Prostate gland (tissue), 2 donors: ENCODE results near the gene CRADD. TPM values are rescaled to one million over a fixed set of nuclear protein-coding genes. Genes with fewer than 3 reads are reported as not detected.

Experiments used
- DNase-seq: peaks from one replicate; pipeline ENCODE4 v3.0.0-alpha.2; 2019; ENCODE audit warnings: low spot score
- H3K27ac ChIP-seq, 2 donors: fragments of 200-600 bp; sonication (generic); 2 replicates each; pipeline ENCODE4 v1.5.1; 2017 to 2019
- H3K27me3 ChIP-seq: fragments of 200-600 bp; sonication (generic); replicated peaks from 2 replicates; pipeline ENCODE4 v1.5.1; 2019; ENCODE audit not compliant: insufficient read depth
- H3K36me3 ChIP-seq, 2 donors: fragments of 200-600 bp; sonication (generic); 1 replicate in 1 of 2; 2 replicates in 1 of 2; pipeline versions ENCODE4 v1.5.1 to v1.8.1; 2017 to 2019
- H3K4me1 ChIP-seq: fragments of 200-600 bp; sonication (generic); replicated peaks from 2 replicates; pipeline ENCODE4 v1.5.1; 2019
- H3K4me3 ChIP-seq, 2 donors: fragments of 200-600 bp; sonication (generic); 2 replicates each; pipeline ENCODE4 v1.5.1; 2017 to 2019
- H3K9me3 ChIP-seq: fragments of 200-600 bp; sonication (generic); 2 replicates; pipeline ENCODE4 v1.5.1; 2017
- CTCF ChIP-seq, 4 experiments: fragments of 200-600 bp in 2 of 4; fragments of 450-650 bp in 2 of 4; sonication (generic) in 2 of 4; IDR thresholded peaks; 1 replicate in 3 of 4; 2 replicates in 1 of 4; pipeline ENCODE4 v1.5.1; 2016 to 2019; ENCODE audit warnings: antibody characterized with exemption in 4 of 4, mild to moderate bottlenecking in 2 of 4, moderate library complexity in 2 of 4
- POLR2A ChIP-seq: fragments of 450-650 bp; IDR thresholded peaks from one replicate; pipeline ENCODE4 v1.6.1; 2016; ENCODE audit warnings: antibody characterized with exemption, mild to moderate bottlenecking
- POLR2AphosphoS5 ChIP-seq: sonication (generic); formaldehyde crosslinking; IDR thresholded peaks from one replicate; pipeline ENCODE4 v1.6.1; 2017; ENCODE audit warnings: antibody characterized with exemption
- WGBS: methylation state at CpG from one replicate; pipeline ENCODE4 v1.1.5; 2018; 5-methylcytosine and 5-hydroxymethylcytosine counted together
- intact Hi-C: fragments of 100-400 bp; cut with DNase I; formaldehyde crosslinking; loops from one replicate; pipeline ENCODE4 v1.14.2; 2022
- total RNA-seq, 2 donors: library from RNA; depleted of rRNA; stranded (reverse); fragments of >200 nt; gene quantifications; one replicate each; pipeline ENCODE4 v1.1.0, GENCODE V29; 2016

Gene CRADD
- total RNA-seq, 2 donors from 2014 or later, result 38.9 to 42.4 TPM

GRCh38 chr12:93727195-93727811 is 50.1 kb downstream of the CRADD start:
- Histone ChIP-seq H3K4me1 (peaks cover 3% of the 10 kb centered on the region), H3K27ac (peak overlapping the region; percentile 55 to 75), H3K36me3 (no peaks in the 10 kb centered on the region), H3K27me3 (no peaks in the 10 kb centered on the region), H3K4me3 (no peak overlapping the region), H3K9me3 (no peaks in the 10 kb centered on the region)
- DNase-seq, result no peak
- TF ChIP-seq POLR2AphosphoS5 (peak; percentile 60), POLR2A (no peak), CTCF (IDR thresholded peaks at IDR 0.05) (no peak)
- WGBS, result 29% methylated on average over 3 of the region's 3 CpGs
- intact Hi-C loops, result no loop called here

- Histone ChIP-seq H3K4me1 (peaks cover 3% of the 10 kb centered on the region), H3K27ac (peak overlapping the region; percentile 55 to 75), H3K36me3 (no peaks in the 10 kb centered on the region), H3K4me3 (no peak overlapping the region), H3K27me3 (no peaks in the 10 kb centered on the region), H3K9me3 (no peaks in the 10 kb centered on the region)
- DNase-seq, result no peak
- intact Hi-C loops, result no loop called here
- no peak for TF ChIP-seq POLR2A
- TF ChIP-seq CTCF (IDR thresholded peaks at IDR 0.05), result no peak
- TF ChIP-seq POLR2AphosphoS5, result no peak
- 84% methylated on average over 4 of the region's 4 CpGs for WGBS
These were observed 50.7 kb downstream of the CRADD start for GRCh38 chr12:93727911-93728310.

GRCh38 chr12:93729934-93730333 is 52.8 kb downstream of the CRADD start:
- TF ChIP-seq POLR2AphosphoS5, result no peak
- TF ChIP-seq CTCF (IDR thresholded peaks at IDR 0.05), result no peak
- TF ChIP-seq POLR2A, result no peak
- H3K4me1 ChIP-seq, result peaks cover 3% of the 10 kb centered on the region
- DNase-seq, result no peak
- 91% methylated on average over 3 of the region's 3 CpGs for WGBS
- H3K4me3 ChIP-seq, result no peak overlapping the region
- H3K9me3 ChIP-seq, result no peaks in the 10 kb centered on the region
- H3K27ac ChIP-seq, result no peak overlapping the region
- intact Hi-C loops, result loop anchor here (5.0 kb wide), 1 partner anchor 43 kb away; no protein-coding TSS in a partner anchor
- no peaks in the 10 kb centered on the region for H3K27me3 ChIP-seq
- H3K36me3 ChIP-seq, result no peaks in the 10 kb centered on the region

- H3K36me3 ChIP-seq, result no peaks in the 10 kb centered on the region
- 77% methylated on average over 3 of the region's 3 CpGs for WGBS
- H3K9me3 ChIP-seq, result no peaks in the 10 kb centered on the region
- DNase-seq, result no peak
- TF ChIP-seq CTCF (IDR thresholded peaks at IDR 0.05) (no peak), POLR2AphosphoS5 (no peak), POLR2A (no peak)
- no peak overlapping the region for H3K4me3 ChIP-seq
- intact Hi-C loops, result loop anchor here (5.0 kb wide), 1 partner anchor 46 kb away; no protein-coding TSS in a partner anchor
- no peak overlapping the region for H3K27ac ChIP-seq
- H3K27me3 ChIP-seq, result no peaks in the 10 kb centered on the region
- peaks cover 7% of the 10 kb centered on the region for H3K4me1 ChIP-seq
These were observed 56.2 kb downstream of the CRADD start for GRCh38 chr12:93733358-93733757.

- no peak for TF ChIP-seq POLR2AphosphoS5
- no peak for TF ChIP-seq POLR2A
- no peak for TF ChIP-seq CTCF (IDR thresholded peaks at IDR 0.05)
- 98% methylated on average over 5 of the region's 5 CpGs for WGBS
- H3K36me3 ChIP-seq, result no peaks in the 10 kb centered on the region
- H3K27ac ChIP-seq, result no peak overlapping the region
- no peak for DNase-seq
- H3K9me3 ChIP-seq, result no peaks in the 10 kb centered on the region
- H3K4me3 ChIP-seq, result no peak overlapping the region
- intact Hi-C loops, result loop anchor here (5.0 kb wide), 1 partner anchor 47 kb away; no protein-coding TSS in a partner anchor
- H3K4me1 ChIP-seq, result peaks cover 7% of the 10 kb centered on the region
- no peaks in the 10 kb centered on the region for H3K27me3 ChIP-seq
These were observed 56.8 kb downstream of the CRADD start for GRCh38 chr12:93733928-93734327.
